ENCODE results near the gene ERCC5. TPM values are rescaled to one million over a fixed set of nuclear protein-coding genes. Genes with fewer than 3 reads are reported as not detected.

Gene ERCC5
- total and polyA plus RNA-seq, 9 of the 15 experiments (the other 6 are each of a cell fraction or from before 2014, with no cell fraction given): 7.4 to 43.1 (median 33.9) TPM

GRCh38 chr13:102879793-102880499 lies 34.1 kb downstream of the ERCC5 start (continued):
- TF ChIP-seq RNF219 (CRISPR knock-in tag; IDR thresholded peaks at IDR 0.05): no peak
- TF ChIP-seq E2F8 (IDR thresholded peaks at IDR 0.05; ENCODE audit: low read depth, partially characterized antibody): no peak
- TF ChIP-seq RBFOX2 (IDR thresholded peaks at IDR 0.05; ENCODE audit: low read depth, low read length): no peak
- TF ChIP-seq ZNF165 (CRISPR knock-in tag; IDR thresholded peaks at IDR 0.05; ENCODE audit: borderline replicate concordance): no peak
- TF ChIP-seq SMC3 (conservative IDR thresholded peaks at IDR 0.05; ENCODE audit: insufficient read depth, low read depth, low read length): no peak
- no peak for TF ChIP-seq ZNF407 (IDR thresholded peaks at IDR 0.05; ENCODE audit: low read depth)

Data from K562 (cell line).